ENCODE measurements around the gene SERPINB1. TPM values are rescaled to one million over a fixed set of nuclear protein-coding genes. Genes with fewer than 3 reads are reported as not detected.

SERPINB1 gene
- total RNA-seq, 1 experiment from 2014 or later = 18.4 TPM

DNA sequence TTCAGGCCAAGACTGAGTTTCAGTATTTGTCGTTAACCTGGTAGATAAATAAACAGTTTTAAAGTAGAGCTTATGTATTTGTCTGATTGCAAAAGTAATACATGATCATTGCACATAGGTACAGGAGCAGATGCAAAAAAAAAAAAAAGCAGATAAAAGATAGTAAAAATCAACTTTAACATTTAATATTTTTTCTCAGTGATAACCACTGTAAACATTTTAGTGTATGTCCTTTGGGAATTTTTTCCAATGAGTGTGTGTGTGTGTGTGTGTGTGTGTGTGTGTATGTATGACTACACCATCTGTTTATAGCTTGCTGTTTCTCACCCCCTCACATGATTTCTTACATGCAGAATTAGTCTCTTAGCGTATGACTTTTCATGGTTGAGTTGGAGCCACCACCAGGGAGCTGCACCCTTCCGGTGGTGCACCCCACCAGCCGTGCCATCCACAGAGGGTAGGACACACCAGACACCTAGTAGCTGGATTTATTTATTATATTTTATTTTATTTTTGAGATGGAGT lies 50.2 kb downstream of the SERPINB1 start:
- no peak overlapping the region for H2BK15ac ChIP-seq (ENCODE audit: low read depth, low read length)
- H2BK120ac ChIP-seq (ENCODE audit: low read depth, low read length, poor library complexity, severe bottlenecking) = no peak overlapping the region
- no peaks in the 10 kb centered on the region for H3K27me3 ChIP-seq (ENCODE audit: insufficient read depth, low read length)
- H3K56ac ChIP-seq (ENCODE audit: insufficient read length, low read depth, low read length) = no peak overlapping the region
- Mint-ChIP-seq H3K9me3 (no peaks in the 10 kb centered on the region; a peak in 1 of 5 replicates), H3K4me3 (no peak overlapping the region), H3K36me3 (ENCODE audit: insufficient read depth in 1 of 3, low read depth in 3 of 3) (peaks cover 9 to 22% (median 14%) of the 10 kb centered on the region in 3 experiments; a peak in 6 of 7 replicates), H3K27me3 (ENCODE audit: low read depth) (no peaks in the 10 kb centered on the region), H3K27ac (peak overlapping the region in 2 of 3 experiments; percentile 61 to 96; a peak in 4 of 7 replicates), H3K4me1 (peaks cover 12 to 18% of the 10 kb centered on the region in 2 experiments)
- H4K91ac ChIP-seq (ENCODE audit: insufficient read length, low read depth, low read length) = no peak overlapping the region
- no peaks in the 10 kb centered on the region for H3K79me1 ChIP-seq (ENCODE audit: insufficient read depth, low read depth, low read length, poor library complexity, severe bottlenecking)
- WGBS (ENCODE audit: extremely low coverage, insufficient read length, low lambda C conversion rate) = no CpG with 5 or more reads among the region's 4 CpGs
- no peak overlapping the region for H2BK12ac ChIP-seq (ENCODE audit: insufficient read length, low read depth, low read length)
- H3K27ac ChIP-seq (ENCODE audit: insufficient read length, low read depth, low read length) = no peak overlapping the region
- no peak overlapping the region for H3T11ph ChIP-seq (ENCODE audit: low read length)
- H3K4ac ChIP-seq (ENCODE audit: low read depth, low read length) = no peak overlapping the region
- TF ChIP-seq, protein P1, sequence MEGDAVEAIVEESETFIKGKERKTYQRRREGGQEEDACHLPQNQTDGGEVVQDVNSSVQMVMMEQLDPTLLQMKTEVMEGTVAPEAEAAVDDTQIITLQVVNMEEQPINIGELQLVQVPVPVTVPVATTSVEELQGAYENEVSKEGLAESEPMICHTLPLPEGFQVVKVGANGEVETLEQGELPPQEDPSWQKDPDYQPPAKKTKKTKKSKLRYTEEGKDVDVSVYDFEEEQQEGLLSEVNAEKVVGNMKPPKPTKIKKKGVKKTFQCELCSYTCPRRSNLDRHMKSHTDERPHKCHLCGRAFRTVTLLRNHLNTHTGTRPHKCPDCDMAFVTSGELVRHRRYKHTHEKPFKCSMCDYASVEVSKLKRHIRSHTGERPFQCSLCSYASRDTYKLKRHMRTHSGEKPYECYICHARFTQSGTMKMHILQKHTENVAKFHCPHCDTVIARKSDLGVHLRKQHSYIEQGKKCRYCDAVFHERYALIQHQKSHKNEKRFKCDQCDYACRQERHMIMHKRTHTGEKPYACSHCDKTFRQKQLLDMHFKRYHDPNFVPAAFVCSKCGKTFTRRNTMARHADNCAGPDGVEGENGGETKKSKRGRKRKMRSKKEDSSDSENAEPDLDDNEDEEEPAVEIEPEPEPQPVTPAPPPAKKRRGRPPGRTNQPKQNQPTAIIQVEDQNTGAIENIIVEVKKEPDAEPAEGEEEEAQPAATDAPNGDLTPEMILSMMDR (conservative IDR thresholded peaks at IDR 0.05) = no peak
- H3K14ac ChIP-seq (ENCODE audit: insufficient read depth, low read length) = no peak overlapping the region
- no peak overlapping the region for H3K4me2 ChIP-seq (ENCODE audit: insufficient read depth, insufficient read length, low read length)
- H3K9ac ChIP-seq (ENCODE audit: extremely low read depth, insufficient read length, low read length) = no peak overlapping the region
- H2BK5ac ChIP-seq (ENCODE audit: insufficient read length, low read length) = no peak overlapping the region
- no peak overlapping the region for H2AFZ ChIP-seq (ENCODE audit: low read length)
- H3K18ac ChIP-seq (ENCODE audit: insufficient read length, low read depth, low read length) = no peak overlapping the region
- no peaks in the 10 kb centered on the region for H3K79me2 ChIP-seq (ENCODE audit: insufficient read depth, low read length)
- no peaks in the 10 kb centered on the region for H4K20me1 ChIP-seq (ENCODE audit: control insufficient read depth, insufficient read depth, insufficient read length)
- no peak overlapping the region for H4K8ac ChIP-seq (replicated peaks; ENCODE audit: insufficient read length, low read depth, low read length)
- H3K9me3 ChIP-seq (ENCODE audit: control insufficient read depth, low read depth, low read length) = no peaks in the 10 kb centered on the region
- no peak for DNase-seq
- H4K5ac ChIP-seq (ENCODE audit: insufficient read length, low read depth, low read length) = no peak overlapping the region
- no peak overlapping the region for H2BK20ac ChIP-seq (ENCODE audit: low read depth, low read length, poor library complexity, severe bottlenecking)
- no peak overlapping the region for H2AK5ac ChIP-seq (ENCODE audit: insufficient read length, low read length)
- no peak overlapping the region for H3K23ac ChIP-seq (ENCODE audit: insufficient read length, low read depth, low read length)
- H3K23me2 ChIP-seq (ENCODE audit: insufficient read length, low read depth, low read length, poor library complexity, severe bottlenecking) = no peaks in the 10 kb centered on the region
- no peaks in the 10 kb centered on the region for H3K4me1 ChIP-seq (ENCODE audit: insufficient read depth, low read length)
